DMS153 treated with DMSO at 0.1 percent for 48 hours (cell line): Measurements from ENCODE around the gene ZNF831.

Experiments used
- DNase-seq: peaks from one replicate; lab custom pipeline; 2025; ENCODE audit not compliant: unreplicated experiment; lab: John Stamatoyannopoulos, UW

ZNF831 gene

DNA sequence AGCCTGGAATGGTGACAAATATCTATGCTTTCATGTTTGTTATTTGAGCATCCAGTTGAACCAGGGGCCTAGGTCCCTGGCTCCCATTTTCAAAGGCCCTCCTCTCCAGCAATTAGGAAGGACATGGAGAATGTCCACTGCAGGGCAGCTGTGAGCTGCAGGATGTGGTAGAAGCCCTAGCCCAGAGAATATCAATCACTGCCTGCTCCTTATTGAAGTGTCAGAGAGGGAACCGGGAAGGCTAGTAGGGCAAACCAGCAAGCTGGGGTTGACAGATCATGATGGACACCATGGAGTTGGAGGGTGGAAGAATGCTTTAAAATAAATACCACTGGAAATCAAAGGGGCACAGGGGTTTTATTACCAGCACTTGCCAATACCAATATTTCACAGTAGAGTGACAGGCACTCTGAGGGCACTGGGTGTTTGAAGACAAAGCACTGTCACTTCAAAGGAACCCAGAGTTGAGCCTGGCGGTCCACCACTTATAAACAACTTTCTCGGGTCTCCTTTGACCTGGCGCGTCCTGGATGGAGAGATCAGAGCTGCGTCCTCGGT is 47.7 kb downstream of the ZNF831 start:
- DNase-seq = no peak

DNA sequence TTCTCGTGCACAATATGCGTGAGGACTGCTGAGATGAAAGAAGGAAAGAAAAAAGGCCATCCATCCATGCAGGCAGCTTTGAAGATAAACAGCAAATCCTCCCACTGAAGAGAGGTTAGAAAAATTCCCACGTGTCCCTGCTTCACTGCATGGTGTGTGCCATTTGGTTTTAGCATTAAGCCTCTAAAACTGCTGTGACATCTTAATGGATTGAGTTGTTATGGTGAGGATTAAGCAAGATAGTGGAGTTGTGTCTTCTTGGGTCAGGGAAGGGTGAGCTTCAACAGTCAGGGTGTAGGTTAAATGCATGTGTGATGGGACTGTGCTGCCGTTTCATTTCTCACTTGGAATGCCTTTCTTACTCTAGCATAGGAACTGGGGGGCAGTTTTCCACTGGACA is 50.5 kb downstream of the ZNF831 start:
- DNase-seq = no peak

DNA sequence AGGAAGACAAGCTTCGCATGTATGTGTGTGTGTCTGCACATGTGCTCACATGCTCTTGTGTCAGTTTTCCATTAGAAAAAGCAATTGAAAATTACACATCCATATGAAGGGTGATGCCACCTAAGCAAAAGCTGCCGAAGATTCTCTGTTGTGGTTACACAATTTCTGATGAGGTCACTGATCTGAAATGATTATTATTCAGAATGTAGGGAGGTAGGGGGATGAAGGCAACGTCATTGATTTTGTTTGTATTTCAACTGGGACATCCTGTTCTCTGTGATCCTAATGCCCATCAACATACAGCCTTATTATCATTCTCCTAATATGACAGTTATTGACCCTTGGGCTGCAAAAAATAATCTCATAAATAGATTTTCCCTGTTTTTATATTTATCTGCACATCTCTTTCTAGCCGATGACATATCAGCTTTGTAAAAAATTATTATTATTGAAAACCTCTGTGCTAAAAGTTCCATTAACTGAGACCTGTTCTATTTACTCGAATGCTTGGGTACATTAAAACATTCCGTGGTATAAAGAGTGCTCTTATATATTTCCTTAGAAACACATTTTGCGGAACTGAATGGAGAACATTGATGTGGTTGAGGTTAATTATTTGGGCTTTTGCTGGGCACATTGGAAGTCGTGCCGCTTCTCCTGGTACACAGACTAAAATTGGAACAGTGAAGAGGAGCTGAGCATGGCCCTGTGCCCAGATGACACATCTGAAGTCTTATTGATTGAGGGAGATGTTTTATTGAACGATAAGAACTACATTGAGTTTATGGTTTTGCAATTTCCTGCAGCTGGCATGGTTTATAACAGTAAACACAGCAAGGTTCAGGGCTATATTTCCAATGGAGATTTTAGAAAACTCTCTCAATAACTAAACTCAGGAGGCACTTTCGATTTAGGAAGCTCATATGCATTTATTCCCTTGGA is 51.3 kb downstream of the ZNF831 start:
- DNase-seq = no peak

DNA sequence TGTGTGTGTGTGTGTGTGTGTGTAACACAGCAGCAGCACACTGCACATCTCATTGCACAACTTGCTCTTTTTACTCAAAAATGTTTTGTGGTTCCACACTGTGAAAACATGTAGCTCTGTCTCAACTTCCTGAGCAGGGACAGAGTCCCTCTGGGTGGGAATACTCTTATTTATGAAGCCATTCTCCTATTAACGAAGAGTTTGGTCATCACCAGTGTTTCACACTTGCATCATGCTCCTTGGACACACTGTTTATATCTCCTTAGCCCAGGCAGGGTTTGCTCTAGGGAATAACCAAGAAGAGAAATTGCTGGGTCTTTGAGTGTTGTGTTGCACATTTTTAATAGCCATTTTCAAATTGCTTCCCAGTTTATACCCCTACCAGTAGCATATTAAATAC is 53.6 kb downstream of the ZNF831 start:
- DNase-seq = no peak

DNA sequence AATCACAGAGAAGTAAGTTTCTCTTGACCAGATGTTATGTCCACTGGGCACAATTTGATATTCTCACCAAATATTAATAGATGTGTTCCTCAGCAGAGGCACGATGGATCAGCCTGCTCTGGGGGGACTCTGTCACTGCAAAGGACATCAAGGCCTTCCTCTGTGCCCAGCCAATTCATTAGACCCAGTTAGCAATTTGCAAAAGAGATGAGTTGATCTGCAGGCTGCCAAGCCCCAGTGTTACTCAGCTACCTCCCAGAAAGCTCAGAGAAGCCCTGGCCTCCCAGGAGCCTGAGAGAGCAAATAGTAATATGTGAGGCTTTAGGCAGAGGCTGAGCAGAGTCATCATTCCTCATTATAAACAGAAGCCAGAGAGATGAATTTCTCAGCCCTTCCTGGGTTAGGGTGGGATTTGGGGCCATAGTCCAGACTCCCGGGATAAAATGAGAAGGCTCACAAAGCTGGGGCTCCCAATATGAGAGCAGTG is 54.2 kb downstream of the ZNF831 start:
- no peak for DNase-seq

DNA sequence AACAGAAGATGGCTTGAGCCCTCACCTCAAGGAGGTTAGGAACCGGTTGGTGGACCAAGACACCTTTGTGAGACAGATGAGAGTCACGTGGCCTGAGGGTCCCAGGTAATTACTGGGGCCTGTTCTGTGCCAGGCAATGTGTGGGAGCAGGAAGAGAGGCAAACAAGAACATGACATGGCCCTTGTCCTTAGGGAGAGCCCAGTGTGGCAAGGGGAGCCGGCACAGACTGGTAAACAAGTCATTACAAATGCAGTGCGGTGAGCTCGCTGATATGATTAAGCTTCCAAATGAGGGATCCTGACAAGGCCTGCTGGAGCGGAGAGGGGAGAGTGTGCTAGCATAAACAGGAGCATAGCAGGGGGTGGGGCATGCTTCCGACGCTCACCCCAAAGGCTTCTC is 55.6 kb downstream of the ZNF831 start:
- DNase-seq = no peak

DNA sequence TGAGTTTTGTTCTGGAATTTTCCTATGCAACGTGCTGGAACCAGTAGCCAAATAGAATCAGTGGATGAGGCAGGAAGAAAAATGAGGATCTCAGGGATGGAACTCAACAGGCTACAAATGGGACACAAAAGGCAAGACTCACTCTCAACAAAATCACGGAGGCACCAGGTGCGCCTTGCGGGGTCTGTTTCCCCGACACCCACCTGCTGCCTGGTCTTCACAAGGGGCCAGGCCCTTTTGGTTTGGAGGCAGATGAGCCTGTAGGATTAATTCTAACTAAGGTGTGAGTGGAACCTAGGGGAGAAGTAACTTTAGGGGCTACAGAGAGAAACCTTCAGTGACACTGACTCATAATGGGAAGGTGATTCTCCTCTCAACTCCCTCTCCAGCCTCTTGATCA is 56.5 kb downstream of the ZNF831 start:
- DNase-seq = no peak

DNA sequence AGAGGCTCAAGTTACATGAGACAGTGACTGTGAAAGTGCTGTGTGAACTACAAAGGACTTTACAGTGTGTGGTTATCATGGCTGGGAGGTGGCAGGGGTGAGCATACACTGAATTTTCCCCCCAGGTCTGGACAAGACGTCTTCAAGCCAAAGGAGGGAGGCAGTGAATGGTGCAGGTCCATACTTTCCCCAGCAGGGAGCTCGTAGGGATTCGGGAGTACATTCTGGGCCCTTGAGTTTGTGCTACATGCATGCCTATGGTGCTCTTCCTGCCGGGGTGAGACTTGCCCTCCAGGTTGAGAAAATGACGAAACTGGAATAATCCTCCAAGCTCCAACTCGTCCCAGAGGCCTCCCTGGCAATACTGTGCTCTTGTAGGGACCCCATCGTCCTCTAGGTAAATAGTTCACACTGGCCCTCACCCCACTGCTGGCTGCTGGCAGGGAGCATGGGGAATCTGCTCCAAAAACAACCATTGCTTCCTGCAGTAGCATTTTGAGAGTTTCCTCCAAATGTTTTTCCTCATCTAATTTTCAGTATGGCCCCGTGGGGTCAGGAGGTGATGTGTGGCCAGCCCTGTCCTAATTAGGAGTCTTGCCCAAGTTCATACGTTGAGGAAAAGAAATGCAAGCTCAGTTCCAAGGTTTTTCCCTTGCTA is 57.6 kb downstream of the ZNF831 start:
- DNase-seq = no peak

DNA sequence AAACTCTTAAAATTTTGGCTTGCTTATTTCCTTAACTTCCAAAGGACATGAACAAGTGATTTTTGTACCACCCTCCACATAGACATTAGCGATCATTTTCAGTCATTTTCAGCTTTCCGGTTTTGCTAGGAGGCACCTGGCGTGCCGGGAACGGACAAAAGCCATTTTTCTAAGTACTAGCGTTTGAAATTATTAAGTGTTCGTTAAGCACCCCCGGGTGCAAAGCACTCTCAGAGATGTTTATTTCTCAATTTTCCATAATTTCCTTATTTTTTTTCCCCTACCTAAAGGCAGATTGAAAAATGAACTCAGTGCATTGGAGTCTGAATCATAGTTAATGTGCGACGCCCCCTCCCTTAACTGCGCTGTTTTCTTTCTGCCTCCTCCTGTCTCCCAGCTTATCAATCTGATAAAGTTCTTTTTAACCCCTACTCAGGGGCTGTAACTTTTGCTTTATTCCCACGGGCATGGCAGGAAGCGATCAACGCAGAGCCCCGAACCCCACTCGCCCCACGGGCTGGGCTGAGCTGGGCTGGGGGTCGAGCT is 58.2 kb downstream of the ZNF831 start:
- DNase-seq = no peak

DNA sequence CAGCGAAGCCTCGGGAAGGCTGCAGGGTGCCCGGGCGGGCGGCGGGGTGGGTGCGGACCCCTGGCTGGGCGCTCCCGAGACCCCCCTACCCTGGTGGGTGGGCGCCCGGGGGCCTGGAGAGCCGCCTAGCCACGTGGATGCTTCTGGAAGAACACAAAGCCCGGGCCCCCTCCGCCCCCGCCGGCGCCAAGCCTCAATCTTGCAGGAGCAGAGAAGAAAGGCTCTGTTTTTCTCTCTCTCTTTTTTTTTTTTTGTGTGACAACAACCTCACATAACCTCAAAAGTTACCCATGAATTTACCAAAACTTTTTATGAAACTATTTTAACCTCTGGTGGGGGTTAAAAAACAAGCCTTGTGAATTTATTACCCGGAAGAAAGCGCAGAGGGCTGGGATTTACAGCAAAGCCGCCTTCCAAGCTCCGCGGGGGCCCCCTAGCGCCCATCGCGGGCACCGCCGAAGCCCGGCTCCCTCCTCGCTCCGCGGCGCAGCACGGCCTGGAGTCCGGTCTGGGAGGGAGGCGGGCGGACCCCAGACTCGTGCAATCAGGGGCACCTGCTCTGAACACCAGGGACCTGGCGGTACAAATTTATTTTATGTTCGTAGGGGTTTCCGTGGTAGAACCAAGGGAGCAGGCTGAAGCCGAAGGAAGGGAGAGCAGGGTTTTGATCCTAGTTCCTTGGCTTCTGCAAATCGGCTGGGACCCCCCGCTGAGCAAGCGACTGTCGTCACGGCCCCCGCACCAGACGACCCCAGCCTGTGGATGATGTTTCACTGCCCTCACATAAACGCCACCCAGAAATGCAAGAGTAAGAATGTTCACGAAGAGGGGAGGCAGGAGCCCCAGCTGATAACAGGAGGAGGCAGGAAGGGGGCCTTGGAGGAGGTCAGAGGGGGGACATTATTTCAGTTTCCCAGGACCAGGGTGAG is 58.9 kb downstream of the ZNF831 start:
- DNase-seq = peak; percentile 63

DNA sequence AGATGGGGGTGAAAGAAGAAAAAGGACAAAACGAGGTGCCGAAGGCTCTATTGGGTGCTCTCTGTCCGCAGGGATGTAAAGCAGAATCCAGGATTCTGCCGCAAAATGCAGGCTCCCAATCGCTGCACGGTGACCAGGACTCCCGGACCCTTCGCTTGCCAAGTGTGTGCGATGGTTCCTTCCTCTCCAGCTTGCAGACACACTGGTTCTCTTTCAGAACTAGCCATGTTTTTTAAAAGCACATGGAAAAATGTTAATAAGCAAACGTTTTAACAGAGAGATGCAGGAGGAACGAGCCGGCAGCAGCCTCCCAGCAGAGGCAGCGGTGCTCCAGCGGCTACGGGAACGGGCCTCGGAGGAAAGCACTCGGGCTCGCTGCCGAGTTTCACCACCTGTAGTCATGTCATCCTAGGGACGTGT is 59.6 kb downstream of the ZNF831 start:
- DNase-seq = no peak

DNA sequence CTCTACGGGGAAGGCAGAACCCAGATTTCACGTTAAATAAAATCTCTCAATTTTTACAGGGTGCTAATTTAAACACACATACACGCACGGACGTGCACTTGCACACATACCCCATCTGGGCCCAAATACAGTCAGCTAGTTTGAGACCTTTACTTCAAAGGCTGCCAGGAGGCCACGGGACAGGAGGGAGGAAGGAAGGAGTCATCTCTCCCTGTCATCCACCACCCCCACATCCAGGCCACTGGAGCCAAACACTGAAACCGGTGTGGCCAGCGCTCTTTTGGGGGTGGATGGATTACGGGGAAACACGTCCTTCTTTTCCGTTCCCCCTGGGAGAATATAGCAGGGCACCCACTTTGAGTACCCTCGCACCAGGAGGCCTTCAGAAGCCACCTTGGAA is 60.1 kb downstream of the ZNF831 start:
- DNase-seq = no peak

DNA sequence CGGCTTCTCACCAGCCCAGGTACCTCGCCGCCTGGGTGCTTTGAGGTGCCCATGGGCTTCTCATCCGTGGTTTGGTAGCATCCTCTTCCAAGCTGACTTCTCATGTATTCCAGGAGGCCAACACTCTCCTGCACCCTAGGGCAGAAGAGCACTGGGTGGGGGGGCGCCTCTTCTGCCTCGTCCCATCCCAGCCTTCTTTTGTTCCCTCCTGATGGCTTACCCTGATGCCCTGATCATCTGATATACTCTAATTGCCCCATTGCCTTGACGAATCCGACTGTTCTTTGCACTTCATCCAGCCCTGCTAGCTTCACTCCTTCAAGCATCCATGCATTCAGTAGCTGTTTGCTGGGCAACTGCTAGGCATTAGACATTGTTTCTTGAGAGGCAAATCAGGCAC is 60.6 kb downstream of the ZNF831 start:
- no peak for DNase-seq

DNA sequence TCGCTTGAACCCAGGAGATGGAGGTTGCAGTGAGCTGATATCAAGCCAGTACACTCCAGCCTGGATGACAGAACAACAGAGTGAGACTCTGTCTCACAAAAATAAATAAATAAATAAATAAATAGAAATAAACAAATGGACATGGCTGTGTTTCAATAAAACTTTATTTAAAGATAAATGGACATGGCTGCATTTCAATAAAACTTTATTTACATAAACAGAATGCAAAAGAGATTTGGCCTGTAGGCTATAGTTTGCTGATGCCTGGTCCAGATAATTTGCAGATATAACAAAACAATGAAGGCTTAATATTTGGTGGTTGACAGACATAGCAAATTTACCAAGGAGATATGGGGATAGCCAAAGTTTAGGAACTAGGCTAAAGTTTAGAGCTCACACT is 66.8 kb downstream of the ZNF831 start:
- DNase-seq = no peak

DNA sequence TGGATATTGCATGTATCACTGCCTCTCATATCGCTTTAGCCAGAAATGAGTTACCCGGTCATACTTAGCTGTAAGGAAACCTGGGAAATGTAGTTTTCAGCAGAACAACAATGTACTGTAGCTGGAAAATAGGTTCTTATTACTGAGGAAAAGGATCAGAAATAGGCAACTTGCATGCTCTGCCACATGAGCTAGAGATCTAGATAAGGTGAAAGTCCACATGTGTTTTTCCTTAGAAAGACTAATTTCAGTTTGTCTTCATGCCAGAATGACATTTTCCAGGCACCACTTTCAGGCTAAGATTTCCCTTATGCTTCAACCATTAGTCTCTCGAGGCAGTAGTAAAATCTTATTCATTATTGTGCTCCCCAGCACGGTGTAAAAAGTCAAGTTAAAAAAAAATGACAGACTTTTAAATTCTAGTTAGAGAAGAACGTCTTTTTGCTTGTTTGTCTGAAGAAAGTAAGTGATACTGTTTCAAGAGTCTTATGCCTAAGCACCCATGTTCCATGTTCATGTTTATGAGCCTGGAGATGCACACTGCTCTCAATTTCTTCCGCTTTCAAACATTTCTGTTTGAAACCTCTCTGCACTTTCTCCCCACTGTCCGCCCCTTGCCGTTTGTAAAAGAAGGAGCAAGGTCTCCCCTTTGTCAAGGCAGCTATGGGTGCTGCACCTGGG is 67.6 kb downstream of the ZNF831 start:
- DNase-seq = no peak

DNA sequence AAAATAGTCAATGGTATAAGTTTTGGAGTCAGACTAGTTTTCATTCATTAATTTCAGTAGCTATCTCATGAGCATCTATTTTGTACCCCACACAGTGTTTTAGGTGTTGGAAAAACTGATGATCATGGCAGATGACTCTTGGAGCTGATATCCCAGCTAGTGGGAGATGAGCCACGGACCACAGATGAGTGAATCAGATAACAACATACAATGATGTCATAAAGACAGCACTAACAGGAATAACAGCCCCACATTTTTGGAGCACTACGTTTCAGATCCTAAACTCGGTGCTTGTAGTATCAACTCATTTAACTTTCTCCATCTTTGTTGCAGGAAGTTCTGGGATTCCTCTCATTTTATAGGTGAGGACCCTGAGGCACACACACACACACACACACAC is 69.0 kb downstream of the ZNF831 start:
- no peak for DNase-seq

DNA sequence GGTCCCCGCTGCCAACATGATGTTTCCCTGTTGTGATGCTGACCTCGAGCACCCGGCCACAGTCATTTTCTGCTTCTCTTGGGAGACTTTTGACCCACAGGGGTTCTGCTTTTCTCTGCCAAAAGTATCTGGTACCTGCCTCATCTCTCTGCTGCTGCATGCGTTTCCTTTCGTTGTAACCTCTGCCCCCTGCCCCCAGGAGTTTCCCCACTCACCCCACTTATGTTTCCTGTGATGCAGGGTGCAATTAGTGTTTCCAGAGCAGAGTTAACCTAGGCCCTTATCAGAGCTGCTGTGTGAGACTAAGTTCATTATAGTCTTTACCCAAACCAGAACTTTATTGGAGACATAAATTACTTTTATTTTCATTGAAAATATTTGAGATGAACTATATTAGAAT is 71.6 kb downstream of the ZNF831 start:
- no peak for DNase-seq

DNA sequence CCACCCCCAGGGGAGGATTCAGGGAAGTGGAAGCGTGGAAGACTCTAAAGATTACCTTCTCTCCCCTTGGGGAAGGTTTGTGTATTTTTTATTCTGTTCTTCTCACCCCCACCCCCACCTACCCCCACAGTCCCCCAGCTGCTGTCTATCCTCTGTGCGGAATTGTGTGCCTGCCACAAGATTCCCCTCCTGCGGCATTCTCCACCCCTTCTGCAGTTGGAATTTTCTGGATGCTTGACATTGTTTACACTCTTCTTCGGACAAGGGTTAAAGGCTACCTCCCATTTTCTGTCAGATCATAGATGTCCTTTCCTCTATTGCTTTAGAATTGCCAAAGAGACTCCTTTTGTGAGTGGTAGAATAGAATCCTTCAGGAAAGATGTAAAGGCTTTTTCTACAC is 76.4 kb downstream of the ZNF831 start:
- no peak for DNase-seq

DNA sequence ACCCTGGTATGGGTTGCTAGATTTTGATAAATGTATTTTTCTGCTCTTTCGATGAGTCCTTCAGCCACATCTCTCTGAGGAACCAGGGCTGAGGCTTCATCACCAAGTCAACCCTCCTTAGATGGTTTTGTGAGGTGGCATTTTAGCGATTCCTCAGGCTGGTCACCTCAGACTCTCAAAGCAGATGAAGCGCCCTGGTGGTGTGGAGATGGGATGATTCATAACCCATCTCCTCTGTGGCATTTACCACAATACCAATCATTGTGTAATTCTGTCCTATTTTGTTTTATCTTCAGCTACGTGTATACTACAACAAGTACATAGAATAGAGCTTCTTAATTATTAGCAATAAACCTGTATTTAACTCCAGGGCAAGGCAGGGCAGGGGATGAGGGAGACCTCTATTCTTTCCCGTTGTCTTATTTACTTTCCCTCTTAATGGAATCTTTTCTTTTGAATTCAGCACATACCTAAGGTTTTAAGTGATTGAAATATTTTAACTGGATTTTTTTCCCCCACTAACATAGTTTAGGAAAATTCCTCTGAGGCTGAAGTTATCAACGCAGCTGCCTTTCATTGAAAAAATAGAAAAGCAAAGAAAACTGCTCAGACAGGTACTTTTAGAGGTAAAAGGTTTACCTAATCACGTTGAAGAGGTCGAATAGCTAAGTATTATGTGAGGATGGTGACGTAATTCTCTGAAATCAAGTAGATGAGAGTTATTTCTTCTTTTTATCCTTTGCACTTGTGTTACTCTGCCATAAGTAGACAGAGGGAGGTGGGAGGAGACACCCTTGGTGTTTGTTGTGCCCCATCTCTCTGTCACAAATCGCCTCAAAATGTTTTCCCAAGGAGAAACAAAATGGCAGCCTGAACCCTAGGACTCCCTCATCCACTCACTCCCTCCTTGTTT is 79.3 kb downstream of the ZNF831 start:
- no peak for DNase-seq
